HCT116 (cell line): Measurements from ENCODE around the gene KIR3DL3. TPM values are rescaled to one million over a fixed set of nuclear protein-coding genes. Genes with fewer than 3 reads are reported as not detected.

Experiments used
- ATAC-seq: fragments of 200-7000 bp; cut with Tn5 transposase; 2 replicates; pipeline ENCODE4 v1.9.1; 2020; ENCODE audit warnings: mild to moderate bottlenecking, moderate library complexity
- BruUV-seq: library from RNA; stranded (reverse); fragments of 400-500 nt; replicated peaks from 2 replicates; lab custom pipeline; 2021; lab: Mats Ljungman, UMichigan
- CTCF ChIA-PET: fragments of 300-600 bp; sonication (Branson Sonifier 250); formaldehyde crosslinking; loops from one replicate; lab custom pipeline; 2021; ENCODE audit warnings: antibody characterized with exemption; lab: Charles Lee
- POLR2A ChIA-PET: fragments of 300-600, 350-600 bp; sonication (Branson Sonifier 250); formaldehyde crosslinking; loops from one replicate; lab custom pipeline; 2021; ENCODE audit warnings: antibody characterized with exemption; lab: Charles Lee
- RAD21 ChIA-PET, 2 experiments: fragments of 300-600 bp; sonication (Branson Sonifier 250); formaldehyde crosslinking; loops; one replicate each; lab custom pipeline; 2023; ENCODE audit warnings: low total read pairs in 2 of 2; ENCODE audit not compliant: uncharacterized antibody in 2 of 2, unreplicated experiment in 2 of 2, low non-redundant PET in 1 of 2; lab: Charles Lee
- DNase-seq: peaks from one replicate; pipeline ENCODE4 v3.0.0-alpha.2; 2010; ENCODE audit warnings: low read depth, low spot score
- H2AFZ ChIP-seq: fragments of 200-600 bp; shearing (Covaris generic), sonication (generic); 2 replicates; pipeline ENCODE4 v1.6.1; 2017; ENCODE audit warnings: low read depth, mixed run types, mixed read lengths, antibody characterized with exemption, low read length; ENCODE audit not compliant: poor library complexity, severe bottlenecking
- H3K27ac ChIP-seq: 2 replicates; pipeline ENCODE4 v1.5.1; 2012; ENCODE audit warnings: low read depth, low read length
- H3K27me3 ChIP-seq: fragments of 200-600 bp; sonication (generic); 2 replicates; pipeline ENCODE4 v1.6.1; 2016; ENCODE audit warnings: mixed run types, low read length, mixed read lengths; ENCODE audit not compliant: insufficient read depth
- H3K36me3 ChIP-seq, 2 experiments: fragments of 200-500 bp in 1 of 2; fragments of 200-600 bp in 1 of 2; sonication (Bioruptor generic) in 1 of 2; sonication (generic) in 1 of 2; 2 replicates each; pipeline versions ENCODE4 v1.5.1 to v1.6.1; 2014 to 2016; ENCODE audit warnings: low read length in 2 of 2, inconsistent platforms in 1 of 2, mixed read lengths in 1 of 2, mixed run types in 1 of 2; ENCODE audit not compliant: insufficient read depth in 2 of 2, control insufficient read depth in 1 of 2
- H3K4me1 ChIP-seq, 2 experiments: fragments of 200-600 bp in 1 of 2; sonication (generic) in 1 of 2; 2 replicates each; pipeline versions ENCODE4 v1.5.1 to v1.6.1; 2012 to 2017; ENCODE audit warnings: low read length in 2 of 2, inconsistent platforms in 1 of 2, mild to moderate bottlenecking in 1 of 2, mixed read lengths in 1 of 2, mixed run types in 1 of 2, moderate library complexity in 1 of 2; ENCODE audit not compliant: insufficient read depth in 2 of 2, control insufficient read depth in 1 of 2
- H3K4me2 ChIP-seq: fragments of 200-600 bp; sonication (generic); 2 replicates; pipeline ENCODE4 v1.6.1; 2017; ENCODE audit warnings: mixed run types, low read length, mixed read lengths
- H3K4me3 ChIP-seq, 2 experiments: fragments of 200-600 bp in 1 of 2; sonication (generic) in 1 of 2; replicated peaks in 1 of 2; 2 replicates each; pipeline ENCODE4 v1.5.1; 2011 to 2016; ENCODE audit warnings: low read length in 2 of 2, control low read depth in 1 of 2, low read depth in 1 of 2, mild to moderate bottlenecking in 1 of 2, mixed read lengths in 1 of 2, mixed run types in 1 of 2
- H3K79me2 ChIP-seq: fragments of 200-600 bp; sonication (generic); 2 replicates; pipeline ENCODE4 v1.6.1; 2017; ENCODE audit warnings: mild to moderate bottlenecking, mixed run types, low read length, moderate library complexity, mixed read lengths; ENCODE audit not compliant: insufficient read depth
- H3K9ac ChIP-seq: fragments of 200-600 bp; sonication (generic); 2 replicates; pipeline ENCODE4 v1.6.1; 2016; ENCODE audit warnings: low read length, mixed read lengths
- H3K9me2 ChIP-seq: fragments of 200-600 bp; sonication (generic), shearing (Covaris generic); 2 replicates; pipeline ENCODE4 v1.6.1; 2017; ENCODE audit warnings: mixed run types, mild to moderate bottlenecking, moderate library complexity; ENCODE audit not compliant: insufficient read depth
- H3K9me3 ChIP-seq, 2 experiments: fragments of 200-500 bp in 1 of 2; fragments of 200-600 bp in 1 of 2; sonication (Bioruptor generic) in 1 of 2; sonication (generic) in 1 of 2; 2 replicates each; pipeline ENCODE4 v1.6.1; 2014 to 2017; ENCODE audit warnings: low read length in 2 of 2, mixed read lengths in 2 of 2, inconsistent platforms in 1 of 2, low read depth in 1 of 2, mild to moderate bottlenecking in 1 of 2, mixed run types in 1 of 2, moderate library complexity in 1 of 2; ENCODE audit not compliant: control insufficient read depth in 1 of 2, insufficient read depth in 1 of 2
- H4K20me1 ChIP-seq: fragments of 200-600 bp; sonication (generic), shearing (Covaris generic); 2 replicates; pipeline ENCODE4 v1.6.1; 2017; ENCODE audit warnings: mixed run types, mild to moderate bottlenecking, moderate library complexity; ENCODE audit not compliant: insufficient read depth
- ATF3 ChIP-seq: IDR thresholded peaks from 2 replicates; pipeline ENCODE4 v1.6.1; 2012
- EZH2 ChIP-seq: fragments of 200-600 bp; sonication (generic); IDR thresholded peaks from 2 replicates; pipeline ENCODE4 v1.6.1; 2017; ENCODE audit warnings: antibody characterized with exemption, mixed run types
- EZH2phosphoT487 ChIP-seq: fragments of 200-600 bp; IDR thresholded peaks from 2 replicates; pipeline ENCODE4 v1.6.1; 2018; ENCODE audit warnings: antibody characterized with exemption, borderline replicate concordance
- FOSL1 ChIP-seq: IDR thresholded peaks from 2 replicates; pipeline ENCODE4 v1.6.1; 2012; ENCODE audit warnings: low read depth
- TCF7L2 ChIP-seq: IDR thresholded peaks from 2 replicates; pipeline ENCODE4 v1.7.0; 2011; ENCODE audit warnings: borderline replicate concordance, inconsistent platforms; ENCODE audit not compliant: insufficient read depth, insufficient read length; ENCODE audit errors: extremely low read depth
- ZFX ChIP-seq: fragments of 450-650 bp; IDR thresholded peaks from 2 replicates; pipeline ENCODE4 v1.6.1; 2017
- intact Hi-C: fragments of 100-400 bp; cut with micrococcal nuclease; formaldehyde crosslinking; loops from 2 replicates; pipeline ENCODE4 v1.10.0; 2022
- total RNA-seq: library from RNA; stranded (reverse); gene quantifications from one replicate; pipeline ENCODE4 v1.2.1, GENCODE V29; 2021; ENCODE audit not compliant: unreplicated experiment
- TF ChIP-seq, protein P1 (sequence below): IDR thresholded peaks from 2 replicates; pipeline ENCODE4 v1.6.1; 2012
- TF ChIP-seq, protein P2 (sequence below), 3 experiments: fragments of 200-600 bp in 1 of 3; sonication (generic) in 1 of 3; IDR thresholded peaks in 2 of 3; conservative IDR thresholded peaks in 1 of 3; 2 replicates each; pipeline ENCODE4 v1.5.1; 2012 to 2017; ENCODE audit warnings: low read depth in 2 of 3, low read length in 2 of 3, antibody characterized with exemption in 1 of 3, borderline replicate concordance in 1 of 3, control low read depth in 1 of 3, mild to moderate bottlenecking in 1 of 3, mixed read lengths in 1 of 3, mixed run types in 1 of 3, moderate library complexity in 1 of 3; ENCODE audit not compliant: insufficient read depth in 1 of 3
- TF ChIP-seq, protein P3 (sequence below): IDR thresholded peaks from 2 replicates; pipeline ENCODE4 v1.6.1; 2011; ENCODE audit warnings: mild to moderate bottlenecking, low read length, moderate library complexity; ENCODE audit not compliant: insufficient replicate concordance; ENCODE audit errors: extremely low read depth

KIR3DL3 gene
- total RNA-seq, 1 experiment from 2014 or later: not detected

DNA sequence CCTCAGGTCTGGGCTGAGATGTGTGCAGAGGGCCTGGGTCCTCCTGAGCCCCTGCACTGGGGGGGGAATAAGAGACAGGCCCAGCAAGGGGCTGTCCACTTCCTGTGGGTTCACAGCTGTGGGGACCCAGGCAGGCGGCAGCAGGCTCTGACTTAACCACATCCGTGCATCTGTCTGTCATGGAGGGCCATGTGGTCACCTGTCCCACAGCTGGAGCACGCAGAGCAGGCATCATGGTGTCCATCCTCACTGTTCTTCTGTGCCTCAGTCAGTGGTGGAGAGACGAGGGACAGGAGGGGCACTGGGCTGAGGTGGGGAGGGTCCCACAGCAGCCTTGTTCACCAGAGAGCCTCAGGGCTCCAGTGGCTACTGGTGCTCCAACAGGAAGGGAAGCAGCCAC lies 16.3 kb upstream of the KIR3DL3 start:
- no peak overlapping the region for H3K27ac ChIP-seq
- no peaks in the 10 kb centered on the region for H4K20me1 ChIP-seq
- H3K27me3 ChIP-seq: peaks cover 16% of the 10 kb centered on the region; the same call in 1 of the 2 replicates
- ChIA-PET POLR2A (no interaction called here), RAD21 (no interaction called here), CTCF (no interaction called here)
- no TSS peak for BruUV-seq
- H3K79me2 ChIP-seq: no peaks in the 10 kb centered on the region
- H3K9ac ChIP-seq: no peak overlapping the region
- intact Hi-C loops: no loop called here
- DNase-seq: no peak
- H3K4me2 ChIP-seq: no peak overlapping the region
- H3K9me3 ChIP-seq: no peaks in the 10 kb centered on the region
- no peak for ATAC-seq
- TF ChIP-seq, protein P1, sequence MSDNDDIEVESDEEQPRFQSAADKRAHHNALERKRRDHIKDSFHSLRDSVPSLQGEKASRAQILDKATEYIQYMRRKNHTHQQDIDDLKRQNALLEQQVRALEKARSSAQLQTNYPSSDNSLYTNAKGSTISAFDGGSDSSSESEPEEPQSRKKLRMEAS: no peak
- no peak for TF ChIP-seq EZH2
- TF ChIP-seq EZH2phosphoT487: no peak
- TF ChIP-seq, protein P2, sequence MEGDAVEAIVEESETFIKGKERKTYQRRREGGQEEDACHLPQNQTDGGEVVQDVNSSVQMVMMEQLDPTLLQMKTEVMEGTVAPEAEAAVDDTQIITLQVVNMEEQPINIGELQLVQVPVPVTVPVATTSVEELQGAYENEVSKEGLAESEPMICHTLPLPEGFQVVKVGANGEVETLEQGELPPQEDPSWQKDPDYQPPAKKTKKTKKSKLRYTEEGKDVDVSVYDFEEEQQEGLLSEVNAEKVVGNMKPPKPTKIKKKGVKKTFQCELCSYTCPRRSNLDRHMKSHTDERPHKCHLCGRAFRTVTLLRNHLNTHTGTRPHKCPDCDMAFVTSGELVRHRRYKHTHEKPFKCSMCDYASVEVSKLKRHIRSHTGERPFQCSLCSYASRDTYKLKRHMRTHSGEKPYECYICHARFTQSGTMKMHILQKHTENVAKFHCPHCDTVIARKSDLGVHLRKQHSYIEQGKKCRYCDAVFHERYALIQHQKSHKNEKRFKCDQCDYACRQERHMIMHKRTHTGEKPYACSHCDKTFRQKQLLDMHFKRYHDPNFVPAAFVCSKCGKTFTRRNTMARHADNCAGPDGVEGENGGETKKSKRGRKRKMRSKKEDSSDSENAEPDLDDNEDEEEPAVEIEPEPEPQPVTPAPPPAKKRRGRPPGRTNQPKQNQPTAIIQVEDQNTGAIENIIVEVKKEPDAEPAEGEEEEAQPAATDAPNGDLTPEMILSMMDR (IDR thresholded peaks at IDR 0.05 in 2 of 3, conservative IDR thresholded peaks at IDR 0.05 in 1 of 3; ENCODE audit: borderline replicate concordance in 1 of 3, insufficient read depth in 1 of 3, low read depth in 2 of 3, low read length in 2 of 3): no peak
- TF ChIP-seq ATF3: no peak
- TF ChIP-seq, protein P3, sequence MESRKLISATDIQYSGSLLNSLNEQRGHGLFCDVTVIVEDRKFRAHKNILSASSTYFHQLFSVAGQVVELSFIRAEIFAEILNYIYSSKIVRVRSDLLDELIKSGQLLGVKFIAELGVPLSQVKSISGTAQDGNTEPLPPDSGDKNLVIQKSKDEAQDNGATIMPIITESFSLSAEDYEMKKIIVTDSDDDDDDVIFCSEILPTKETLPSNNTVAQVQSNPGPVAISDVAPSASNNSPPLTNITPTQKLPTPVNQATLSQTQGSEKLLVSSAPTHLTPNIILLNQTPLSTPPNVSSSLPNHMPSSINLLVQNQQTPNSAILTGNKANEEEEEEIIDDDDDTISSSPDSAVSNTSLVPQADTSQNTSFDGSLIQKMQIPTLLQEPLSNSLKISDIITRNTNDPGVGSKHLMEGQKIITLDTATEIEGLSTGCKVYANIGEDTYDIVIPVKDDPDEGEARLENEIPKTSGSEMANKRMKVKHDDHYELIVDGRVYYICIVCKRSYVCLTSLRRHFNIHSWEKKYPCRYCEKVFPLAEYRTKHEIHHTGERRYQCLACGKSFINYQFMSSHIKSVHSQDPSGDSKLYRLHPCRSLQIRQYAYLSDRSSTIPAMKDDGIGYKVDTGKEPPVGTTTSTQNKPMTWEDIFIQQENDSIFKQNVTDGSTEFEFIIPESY: no peak
- no peak for TF ChIP-seq ZFX
- no peak for TF ChIP-seq TCF7L2
- TF ChIP-seq FOSL1: no peak
- H2AFZ ChIP-seq: no peak overlapping the region
- no peaks in the 10 kb centered on the region for H3K36me3 ChIP-seq
- H3K4me3 ChIP-seq: no peak overlapping the region
- no peaks in the 10 kb centered on the region for H3K4me1 ChIP-seq
- H3K9me2 ChIP-seq: no peaks in the 10 kb centered on the region
